Daoy (cell line): ENCODE data around the gene GSG1L. TPM values are rescaled to one million over a fixed set of nuclear protein-coding genes. Genes with fewer than 3 reads are reported as not detected.
A peak's percentile ranks its signal among the peaks of the same experiment; 100 is the strongest.

Experiments used
- DNase-seq: peaks from one replicate; pipeline ENCODE4 v3.0.0-alpha.2; 2015; ENCODE audit warnings: low read depth
- total RNA-seq: library from RNA; depleted of rRNA; stranded (reverse); fragments of >200 nt; shearing (Covaris generic); gene quantifications from 2 replicates; pipeline ENCODE4 v1.2.3, GENCODE V29; 2014

GSG1L gene
- total RNA-seq, 1 experiment from 2014 or later = not detected

- no peak for DNase-seq
These were observed 272.2 kb downstream of the GSG1L start for GRCh38 chr16:27791404-27791719.

- DNase-seq = no peak
These were observed 272.7 kb downstream of the GSG1L start for GRCh38 chr16:27790546-27791403.

- DNase-seq = no peak
These were observed 273.8 kb downstream of the GSG1L start for GRCh38 chr16:27789595-27790241.

- DNase-seq = no peak
These were observed 274.4 kb downstream of the GSG1L start for GRCh38 chr16:27789150-27789549.

- no peak for DNase-seq
These were observed 275.8 kb downstream of the GSG1L start for GRCh38 chr16:27787665-27788064.

- DNase-seq = no peak
These were observed 276.4 kb downstream of the GSG1L start for GRCh38 chr16:27786923-27787625.

GRCh38 chr16:27786221-27786922 is 277.1 kb downstream of the GSG1L start:
- DNase-seq = no peak

GRCh38 chr16:27785307-27785678 is 278.2 kb downstream of the GSG1L start:
- DNase-seq = no peak

- DNase-seq = no peak
These were observed 278.9 kb downstream of the GSG1L start for GRCh38 chr16:27784351-27785306.

GRCh38 chr16:27781981-27782880 is 281.3 kb downstream of the GSG1L start:
- no peak for DNase-seq

GRCh38 chr16:27781195-27781524 is 282.4 kb downstream of the GSG1L start:
- DNase-seq = no peak

- no peak for DNase-seq
These were observed 282.9 kb downstream of the GSG1L start for GRCh38 chr16:27780468-27781194.

- DNase-seq = peak; percentile 54
These were observed 283.8 kb downstream of the GSG1L start for GRCh38 chr16:27779641-27780164.

GRCh38 chr16:27778926-27779570 is 284.5 kb downstream of the GSG1L start:
- no peak for DNase-seq

GRCh38 chr16:27778171-27778925 is 285.2 kb downstream of the GSG1L start:
- no peak for DNase-seq

- DNase-seq = no peak
These were observed 286.0 kb downstream of the GSG1L start for GRCh38 chr16:27777527-27777926.

GRCh38 chr16:27776556-27777225 is 286.8 kb downstream of the GSG1L start:
- DNase-seq = no peak
